Natural killer cell (primary cell): ENCODE results near the gene SUN3. TPM values are rescaled to one million over a fixed set of nuclear protein-coding genes. Genes with fewer than 3 reads are reported as not detected.

Source experiments
- ATAC-seq, 3 donors: fragments of 150-1000 bp in 2 of 3; fragments of 200-7000 bp in 1 of 3; cut with Tn5 transposase; 1 replicate in 1 of 3; 2 replicates in 2 of 3; pipeline ENCODE4 v1.10.0; 2021; ENCODE audit warnings: mild to moderate bottlenecking in 2 of 3, moderate library complexity in 2 of 3
- DNase-seq, 2 donors: peaks; one replicate each; pipeline versions ENCODE4 v3.0.0 to v3.0.0-alpha.2; 2013 to 2021; ENCODE audit warnings: mixed read lengths in 1 of 2
- H3K27ac ChIP-seq: one replicate; pipeline ENCODE4 v1.5.1; 2013; ENCODE audit warnings: mild to moderate bottlenecking, low read length
- H3K27me3 ChIP-seq: one replicate; pipeline ENCODE4 v1.6.1; 2013; ENCODE audit warnings: low read length; ENCODE audit not compliant: control insufficient read depth, insufficient read depth
- H3K36me3 ChIP-seq: one replicate; pipeline ENCODE4 v1.6.1; 2013; ENCODE audit warnings: low read length; ENCODE audit not compliant: control insufficient read depth, insufficient read depth
- H3K4me1 ChIP-seq: one replicate; pipeline ENCODE4 v1.6.1; 2013; ENCODE audit warnings: low read length; ENCODE audit not compliant: control insufficient read depth, insufficient read depth
- H3K4me3 ChIP-seq: one replicate; pipeline ENCODE4 v1.5.1; 2013; ENCODE audit warnings: low read length
- H3K9me3 ChIP-seq: one replicate; pipeline ENCODE4 v1.6.1; 2013; ENCODE audit warnings: low read length; ENCODE audit not compliant: control insufficient read depth, insufficient read depth
- H3K27ac Mint-ChIP-seq, 2 donors: one replicate each; pipeline ENCODE4 v1.8.0; 2022; ENCODE audit warnings: mild to moderate bottlenecking in 2 of 2, mixed read lengths in 2 of 2, moderate library complexity in 1 of 2
- H3K27me3 Mint-ChIP-seq, 2 donors: one replicate each; pipeline ENCODE4 v1.8.0; 2022; ENCODE audit warnings: low read depth in 2 of 2, mixed read lengths in 2 of 2
- H3K36me3 Mint-ChIP-seq: one replicate; pipeline ENCODE4 v1.8.0; 2022; ENCODE audit warnings: mixed read lengths
- H3K4me1 Mint-ChIP-seq, 2 donors: one replicate each; pipeline ENCODE4 v1.8.0; 2022; ENCODE audit warnings: mixed read lengths in 2 of 2
- H3K4me3 Mint-ChIP-seq: one replicate; pipeline ENCODE4 v1.8.0; 2022; ENCODE audit warnings: mild to moderate bottlenecking, moderate library complexity, mixed read lengths
- H3K9me3 Mint-ChIP-seq, 2 donors: one replicate each; pipeline ENCODE4 v1.8.0; 2022; ENCODE audit warnings: mixed read lengths in 2 of 2
- WGBS: methylation state at CpG from one replicate; pipeline ENCODE4 v1.1.7; 2013; ENCODE audit warnings: missing lambda C conversion rate; ENCODE audit not compliant: insufficient coverage; 5-methylcytosine and 5-hydroxymethylcytosine counted together
- intact Hi-C: fragments of 100-400 bp; cut with micrococcal nuclease; formaldehyde crosslinking; loops from one replicate; pipeline ENCODE4 v1.14.2; 2022
- total RNA-seq, 4 donors: library from RNA; stranded (reverse); fragments of 120-200 nt in 1 of 4; gene quantifications; one replicate each; pipeline versions ENCODE4 v1.2.3 to v1.2.4, GENCODE V29; 2013 to 2022
- TF ChIP-seq, protein P1 (sequence below): fragments of 200-600 bp; IDR thresholded peaks from one replicate; pipeline ENCODE4 v1.8.0; 2022; ENCODE audit warnings: antibody characterized with exemption

The SUN3 gene
- total RNA-seq, 3 donors from 2014 or later (not counting 1 experiment from before 2014, with no cell fraction given): 1.3 TPM; not detected in 2

DNA sequence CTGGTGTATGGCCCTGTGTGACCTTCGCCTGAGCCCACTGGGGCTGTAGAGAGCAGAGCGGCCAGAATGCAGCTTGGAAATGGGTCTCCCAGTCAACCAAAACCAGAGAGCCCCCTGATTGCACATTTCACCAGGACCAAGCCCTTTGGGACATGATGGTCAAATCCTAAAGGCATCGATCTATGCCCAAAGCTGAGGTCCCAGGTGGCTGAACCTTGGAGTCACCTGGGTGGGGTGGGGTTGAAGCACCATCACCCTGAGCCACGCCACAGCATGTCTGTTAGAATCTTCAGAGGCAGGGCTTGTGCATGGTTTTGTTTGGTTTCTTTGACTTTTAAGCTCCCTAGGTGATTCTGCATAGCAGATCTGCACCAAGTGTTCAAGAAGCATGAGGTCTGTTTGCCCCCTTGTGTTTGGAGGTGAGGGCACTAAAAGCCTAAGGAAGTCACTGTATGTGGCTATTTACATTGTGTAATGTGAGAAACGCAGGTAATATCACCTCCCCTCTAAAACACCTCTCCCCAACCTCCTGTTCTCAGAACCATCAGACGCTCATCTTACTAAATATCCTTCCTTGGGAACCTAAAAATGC is 90.2 kb downstream of the SUN3 start:
- Mint-ChIP-seq H3K27ac (no peak overlapping the region), H3K36me3 (no peaks in the 10 kb centered on the region), H3K4me3 (no peak overlapping the region), H3K9me3 (no peaks in the 10 kb centered on the region), H3K27me3 (no peaks in the 10 kb centered on the region), H3K4me1 (no peaks in the 10 kb centered on the region)
- DNase-seq: no peak
- TF ChIP-seq, protein P1, sequence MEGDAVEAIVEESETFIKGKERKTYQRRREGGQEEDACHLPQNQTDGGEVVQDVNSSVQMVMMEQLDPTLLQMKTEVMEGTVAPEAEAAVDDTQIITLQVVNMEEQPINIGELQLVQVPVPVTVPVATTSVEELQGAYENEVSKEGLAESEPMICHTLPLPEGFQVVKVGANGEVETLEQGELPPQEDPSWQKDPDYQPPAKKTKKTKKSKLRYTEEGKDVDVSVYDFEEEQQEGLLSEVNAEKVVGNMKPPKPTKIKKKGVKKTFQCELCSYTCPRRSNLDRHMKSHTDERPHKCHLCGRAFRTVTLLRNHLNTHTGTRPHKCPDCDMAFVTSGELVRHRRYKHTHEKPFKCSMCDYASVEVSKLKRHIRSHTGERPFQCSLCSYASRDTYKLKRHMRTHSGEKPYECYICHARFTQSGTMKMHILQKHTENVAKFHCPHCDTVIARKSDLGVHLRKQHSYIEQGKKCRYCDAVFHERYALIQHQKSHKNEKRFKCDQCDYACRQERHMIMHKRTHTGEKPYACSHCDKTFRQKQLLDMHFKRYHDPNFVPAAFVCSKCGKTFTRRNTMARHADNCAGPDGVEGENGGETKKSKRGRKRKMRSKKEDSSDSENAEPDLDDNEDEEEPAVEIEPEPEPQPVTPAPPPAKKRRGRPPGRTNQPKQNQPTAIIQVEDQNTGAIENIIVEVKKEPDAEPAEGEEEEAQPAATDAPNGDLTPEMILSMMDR: no peak
- Histone ChIP-seq H3K9me3 (no peaks in the 10 kb centered on the region), H3K4me1 (peaks cover 13% of the 10 kb centered on the region), H3K27ac (no peak overlapping the region), H3K36me3 (no peaks in the 10 kb centered on the region), H3K4me3 (no peak overlapping the region), H3K27me3 (no peaks in the 10 kb centered on the region)
- no peak for ATAC-seq
- intact Hi-C loops: no loop called here
- 78% methylated on average over 5 of the region's 6 CpGs for WGBS

DNA sequence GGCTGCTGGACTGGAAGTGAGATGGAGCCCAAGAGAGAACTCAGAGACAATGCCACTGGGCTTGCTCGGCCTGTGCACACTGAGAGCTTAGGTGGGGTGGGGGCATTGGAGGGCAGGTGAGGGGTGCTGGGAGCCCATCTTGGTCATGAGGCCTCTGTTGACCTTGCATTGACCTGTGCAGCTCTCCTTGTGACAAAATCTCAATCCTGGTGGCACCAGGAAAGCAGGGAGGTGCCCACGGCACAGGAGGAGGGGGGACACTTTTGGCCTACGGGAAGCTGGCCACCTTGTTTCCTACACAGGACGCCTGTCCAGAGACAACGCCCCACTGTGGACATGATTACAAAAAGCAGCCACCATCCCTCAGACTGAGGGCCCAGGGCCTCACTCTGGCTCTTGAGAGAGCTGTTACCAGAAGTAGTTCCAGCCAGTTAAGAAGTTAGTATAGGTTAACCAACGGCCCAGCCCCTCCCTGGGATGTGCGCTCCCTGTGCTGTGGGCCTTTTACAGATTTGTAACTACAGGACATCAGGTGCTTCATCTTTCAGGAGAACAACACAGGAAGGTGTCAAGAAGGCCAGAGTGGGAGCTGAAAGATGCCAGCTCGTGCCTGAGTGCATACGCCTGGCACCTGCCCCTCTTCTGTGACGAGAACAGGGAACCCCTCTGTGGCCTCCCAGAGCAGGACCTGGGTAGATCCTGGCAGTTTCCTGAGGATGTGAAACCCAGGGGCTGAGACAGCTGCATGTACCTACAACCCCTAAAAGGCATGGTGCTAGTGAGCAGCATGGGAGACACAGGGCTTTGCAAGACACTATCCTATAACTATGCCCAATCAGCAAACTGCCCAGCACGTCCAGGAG is 91.0 kb downstream of the SUN3 start:
- no peak overlapping the region for H3K4me3 ChIP-seq
- Mint-ChIP-seq H3K4me3 (no peak overlapping the region), H3K27ac (no peak overlapping the region)

More for the DNA sequence above, 91.0 kb downstream of the SUN3 start:
- peaks cover 13% of the 10 kb centered on the region for H3K4me1 ChIP-seq
- ATAC-seq (no peak), DNase-seq (no peak)
- Mint-ChIP-seq H3K9me3 (no peaks in the 10 kb centered on the region), H3K36me3 (no peaks in the 10 kb centered on the region), H3K4me1 (no peaks in the 10 kb centered on the region), H3K27me3 (no peaks in the 10 kb centered on the region)
- intact Hi-C loops: no loop called here
- no peaks in the 10 kb centered on the region for H3K36me3 ChIP-seq
- WGBS: 78% methylated on average over 11 of the region's 11 CpGs
- no peaks in the 10 kb centered on the region for H3K27me3 ChIP-seq
- TF ChIP-seq, protein P1: no peak
- no peak overlapping the region for H3K27ac ChIP-seq
- H3K9me3 ChIP-seq: no peaks in the 10 kb centered on the region

Other genes starting within 250 kb of the SUN3 start
- gene PKD1L1, start 80.6 kb downstream of the SUN3 start, total RNA-seq: under 1 TPM; 0.33 to 0.48 (median 0.38) TPM
- gene HUS1, start 49.5 kb downstream of the SUN3 start, total RNA-seq: 10 to 100 TPM; 55.6 to 75.0 (median 59.3) TPM
- gene C7orf57, start 6.4 kb upstream of the SUN3 start, total RNA-seq: under 1 TPM in 1 of 3 donors, not detected in 2; 0.85 TPM
- gene UPP1, start 60.2 kb upstream of the SUN3 start, total RNA-seq: 100 to 1,000 TPM in 2 of 3 donors, 10 to 100 TPM in 1; 98.5 to 121 (median 113) TPM
- gene ABCA13, start 142.4 kb upstream of the SUN3 start, total RNA-seq: under 1 TPM in 2 of 3 donors, not detected in 1; 0.05 to 0.09 TPM